ENCODE measurements around the gene SORCS1.

Gene SORCS1

GRCh38 chr10:107163881-107164861 lies at the start of gene SORCS1:
Gene SORCS1, minus strand, starts transcription at chr10:107164706.
- no peak for DNase-seq

GRCh38 chr10:107214261-107214660 lies 49.8 kb upstream of the SORCS1 start:
- DNase-seq, result no peak

DNA sequence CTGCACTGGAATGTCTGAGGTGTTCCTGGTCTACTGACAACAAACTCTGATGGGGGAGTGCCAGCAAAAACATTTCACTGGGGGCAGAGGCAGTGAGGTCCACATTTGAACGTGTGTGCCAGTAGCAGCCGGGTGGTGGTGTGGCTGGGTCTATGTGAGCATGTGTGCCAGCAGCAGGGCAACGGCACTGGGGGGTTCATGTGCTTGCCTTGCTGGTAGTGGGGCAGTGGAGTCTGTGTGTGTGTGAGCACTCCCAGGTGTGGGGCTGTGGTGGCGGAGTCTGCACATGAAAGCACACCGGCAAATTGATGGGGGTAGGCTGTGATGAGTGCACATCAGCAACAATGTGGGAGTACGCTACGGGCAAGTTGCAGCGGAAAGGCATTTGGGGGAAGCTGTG lies 49.4 kb upstream of the SORCS1 start:
- no peak for DNase-seq

- DNase-seq, result no peak
Measured at GRCh38 chr10:107206833-107207232, 42.3 kb upstream of the SORCS1 start.

DNA sequence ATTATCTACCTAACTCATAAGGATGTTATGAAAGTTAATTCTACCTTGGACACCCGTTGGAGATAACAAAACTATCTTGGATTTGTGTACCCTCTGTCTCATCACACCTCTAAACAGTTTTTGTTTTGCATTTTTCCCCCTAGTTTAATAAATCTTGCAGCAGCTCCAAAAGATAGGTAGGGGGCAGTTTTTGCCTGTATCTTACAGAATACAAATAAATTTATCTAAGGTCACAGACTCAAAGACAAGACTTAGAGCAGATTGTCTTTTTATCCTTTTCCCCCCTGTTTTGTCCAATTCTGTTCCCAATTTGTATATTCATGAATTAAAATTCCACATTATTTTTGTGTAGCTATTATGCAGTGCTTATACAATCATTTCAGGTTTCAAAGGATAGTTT lies 5.0 kb upstream of the SORCS1 start:
- DNase-seq, result no peak

DNA sequence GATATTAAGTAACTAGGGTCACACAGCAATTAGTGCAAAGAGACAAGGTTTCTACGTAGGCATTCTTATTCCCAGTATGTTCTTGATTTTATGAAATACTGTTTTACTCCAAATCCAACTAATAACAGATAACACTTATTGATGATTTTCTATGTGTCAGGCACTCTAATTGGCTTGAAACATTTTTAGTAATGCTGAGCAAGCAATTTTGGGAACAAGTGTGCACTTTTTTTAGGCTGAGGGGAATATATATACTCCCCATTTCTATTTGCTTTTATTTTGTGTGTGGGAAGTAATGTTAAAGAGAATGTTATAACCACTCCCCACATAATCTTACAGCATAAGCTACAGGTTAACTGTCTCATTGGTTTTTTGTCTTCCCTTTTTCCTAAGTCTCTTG lies 4.2 kb upstream of the SORCS1 start:
- no peak for DNase-seq

- DNase-seq, result no peak
Measured at GRCh38 chr10:107166403-107166802, 1.9 kb upstream of the SORCS1 start.

GRCh38 chr10:107164992-107165391 lies 486 bp upstream of the SORCS1 start:
- no peak for DNase-seq

- DNase-seq, result no peak
Measured at GRCh38 chr10:107163076-107163855, 1.2 kb downstream of the SORCS1 start.

GRCh38 chr10:107160866-107161265 lies 3.6 kb downstream of the SORCS1 start:
- DNase-seq, result no peak

- no peak for DNase-seq
Measured at GRCh38 chr10:107159871-107160270, 4.6 kb downstream of the SORCS1 start.

DNA sequence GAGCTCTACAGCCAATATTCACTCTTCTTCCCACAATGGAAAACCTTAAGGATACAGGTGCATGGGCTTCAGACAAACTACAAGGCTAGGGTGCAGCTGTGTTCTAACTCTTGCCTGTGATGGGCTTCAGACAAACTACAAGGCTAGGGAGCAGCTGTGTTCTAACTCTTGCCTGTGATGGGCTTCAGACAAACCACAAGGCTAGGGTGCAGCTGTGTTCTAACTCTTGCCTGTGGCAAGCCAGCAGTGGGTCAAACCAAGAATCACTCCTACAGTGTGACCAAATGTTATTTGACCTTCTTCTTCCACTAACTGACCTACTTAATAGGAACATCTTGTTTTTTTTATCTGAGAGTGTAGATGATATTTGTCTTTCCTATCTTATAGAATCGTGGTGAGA lies 7.4 kb downstream of the SORCS1 start:
- DNase-seq, result no peak

DNA sequence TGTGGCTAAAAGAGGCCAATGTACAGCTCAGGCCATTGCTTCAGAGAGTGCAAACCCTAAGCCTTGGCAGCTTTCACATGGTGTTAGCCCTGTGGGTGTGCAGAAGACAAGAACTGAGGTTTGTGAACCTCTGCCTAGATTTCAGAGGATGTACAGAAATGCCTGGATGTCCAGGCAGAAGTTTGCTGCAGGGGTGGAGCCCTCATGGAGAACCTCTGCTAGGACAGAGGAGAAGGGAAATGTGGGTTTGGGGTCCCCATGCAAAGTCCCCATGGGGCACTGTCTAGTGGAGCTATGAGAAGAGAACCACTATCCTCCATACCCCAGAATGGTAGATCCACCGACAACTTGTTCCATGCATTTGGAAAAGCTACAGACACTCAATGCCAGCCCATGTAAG lies 12.4 kb downstream of the SORCS1 start:
- DNase-seq, result no peak

- DNase-seq, result no peak
Measured at GRCh38 chr10:107148906-107149305, 15.6 kb downstream of the SORCS1 start.

DNA sequence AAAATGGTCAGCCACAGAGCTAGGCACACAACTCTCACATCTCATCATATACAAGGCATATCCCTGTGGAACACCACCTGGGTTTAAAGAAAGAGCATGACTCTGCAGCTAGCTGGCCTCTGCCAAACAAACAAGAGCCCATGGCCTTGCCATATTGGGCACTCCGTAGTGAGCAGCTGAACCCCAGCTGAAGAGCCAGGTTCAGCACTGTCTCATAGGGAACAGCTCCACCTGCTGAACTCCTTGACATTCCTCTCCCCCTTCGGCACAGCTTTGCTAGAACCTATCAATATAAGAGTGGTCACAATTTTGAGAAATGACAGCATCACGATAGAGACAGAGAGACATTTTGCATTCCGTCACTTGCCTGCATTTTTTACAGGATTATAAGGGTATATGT lies 20.0 kb downstream of the SORCS1 start:
- DNase-seq, result no peak

GRCh38 chr10:107141524-107142061 lies 22.9 kb downstream of the SORCS1 start:
- DNase-seq, result no peak

- DNase-seq, result no peak
Measured at GRCh38 chr10:107139237-107139636, 25.3 kb downstream of the SORCS1 start.

- DNase-seq, result no peak
Measured at GRCh38 chr10:107133656-107134055, 30.9 kb downstream of the SORCS1 start.

GRCh38 chr10:107129000-107129399 lies 35.5 kb downstream of the SORCS1 start:
- no peak for DNase-seq

DNA sequence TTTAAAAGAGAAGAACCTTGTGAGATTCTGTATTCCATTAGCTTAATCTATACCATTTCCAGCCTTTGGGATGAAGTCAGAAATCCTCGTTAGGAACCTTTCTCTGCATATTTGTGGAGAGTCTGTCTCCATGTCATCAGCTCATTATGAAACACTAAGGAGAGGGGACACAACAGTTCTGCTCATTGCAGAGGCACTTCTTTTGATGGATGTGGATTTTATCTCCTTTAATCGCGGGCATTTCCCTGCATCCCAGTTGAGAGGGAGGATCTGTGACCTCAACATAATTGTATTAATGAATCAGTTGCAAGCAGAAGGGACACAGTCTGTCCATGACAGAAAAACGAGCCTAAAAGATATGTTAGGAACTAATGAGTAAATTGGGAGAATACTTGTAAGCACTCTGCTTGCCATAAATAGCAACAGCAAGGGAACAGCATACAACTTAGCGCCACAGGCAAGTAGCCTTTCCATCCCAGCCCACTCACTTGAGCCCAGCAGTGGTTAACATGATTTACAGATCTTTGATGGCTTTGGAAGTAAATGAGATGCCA lies 37.9 kb downstream of the SORCS1 start:
- DNase-seq, result no peak

- DNase-seq, result no peak
Measured at GRCh38 chr10:107122703-107123102, 41.8 kb downstream of the SORCS1 start.

GRCh38 chr10:107118866-107119265 lies 45.6 kb downstream of the SORCS1 start:
- DNase-seq, result no peak

- no peak for DNase-seq
Measured at GRCh38 chr10:107104026-107104652, 60.4 kb downstream of the SORCS1 start.

All from GF-D8 (cell line).